Neural cell (in vitro differentiated cells): Measurements from ENCODE around the gene CTCF. TPM values are rescaled to one million over a fixed set of nuclear protein-coding genes. Genes with fewer than 3 reads are reported as not detected.

Source experiments
- H2AFZ ChIP-seq: fragments of 200-600, 300-800 bp; sonication (generic), shearing (Covaris generic); 2 replicates; pipeline ENCODE4 v1.6.0; 2014; ENCODE audit warnings: low read depth, mild to moderate bottlenecking, antibody characterized with exemption, low read length, moderate library complexity
- H3F3A ChIP-seq: fragments of 200-600 bp; shearing (Covaris generic); 2 replicates; pipeline ENCODE4 v1.6.1; 2016; ENCODE audit warnings: mild to moderate bottlenecking, moderate library complexity, mixed read lengths, antibody characterized with exemption, low read length; ENCODE audit not compliant: insufficient read depth, poor library complexity, severe bottlenecking
- H3K27ac ChIP-seq: fragments of 200-600, 300-800 bp; sonication (generic), shearing (Covaris generic); 2 replicates; pipeline ENCODE4 v1.5.1; 2014; ENCODE audit warnings: mild to moderate bottlenecking, low read length, moderate library complexity
- H3K27me3 ChIP-seq: fragments of 300-800, 200-600 bp; sonication (generic), shearing (Covaris generic); 2 replicates; pipeline ENCODE4 v1.6.0; 2014; ENCODE audit warnings: mild to moderate bottlenecking, low read depth, low read length, moderate library complexity; ENCODE audit not compliant: insufficient read depth
- H3K36me3 ChIP-seq: fragments of 300-800, 200-600 bp; sonication (generic), shearing (Covaris generic); 2 replicates; pipeline ENCODE4 v1.5.1; 2014; ENCODE audit warnings: mild to moderate bottlenecking, antibody characterized with exemption, low read length, moderate library complexity; ENCODE audit not compliant: insufficient read depth
- H3K4me2 ChIP-seq: fragments of 300-800, 200-600 bp; sonication (generic), shearing (Covaris generic); 2 replicates; pipeline ENCODE4 v1.6.0; 2014; ENCODE audit warnings: mild to moderate bottlenecking, low read length
- H3K4me3 ChIP-seq: fragments of 300-800, 200-600 bp; sonication (generic), shearing (Covaris generic); 2 replicates; pipeline ENCODE4 v1.5.1; 2014; ENCODE audit warnings: mild to moderate bottlenecking, low read length, moderate library complexity
- H3K79me2 ChIP-seq: fragments of 200-600 bp; shearing (Covaris generic); replicated peaks from 2 replicates; pipeline ENCODE4 v1.6.0; 2014; ENCODE audit warnings: mild to moderate bottlenecking, low read length, moderate library complexity; ENCODE audit not compliant: insufficient read depth
- H3K9ac ChIP-seq: fragments of 300-800, 200-600 bp; sonication (generic), shearing (Covaris generic); 2 replicates; pipeline ENCODE4 v1.6.1; 2016; ENCODE audit warnings: mild to moderate bottlenecking, low read length, mixed read lengths
- H3K9me2 ChIP-seq: fragments of 200-600 bp; shearing (Covaris generic); 2 replicates; pipeline ENCODE4 v1.6.1; 2016; ENCODE audit warnings: mild to moderate bottlenecking, low read length, mixed read lengths; ENCODE audit not compliant: insufficient read depth
- H3K9me3 ChIP-seq: fragments of 200-600, 300-800 bp; sonication (generic), shearing (Covaris generic); 2 replicates; pipeline ENCODE4 v1.6.1; 2016; ENCODE audit warnings: mild to moderate bottlenecking, mixed run types, low read length, moderate library complexity, mixed read lengths
- H4K20me1 ChIP-seq: fragments of 200-600 bp; shearing (Covaris generic); 2 replicates; pipeline ENCODE4 v1.6.1; 2016; ENCODE audit warnings: mild to moderate bottlenecking, mixed run types; ENCODE audit not compliant: insufficient read depth
- EP300 ChIP-seq: fragments of 450-650 bp; conservative IDR thresholded peaks from 2 replicates; pipeline ENCODE4 v1.6.1; 2014; ENCODE audit warnings: antibody characterized with exemption, mild to moderate bottlenecking, moderate library complexity; ENCODE audit not compliant: poor library complexity, severe bottlenecking
- EZH2 ChIP-seq: fragments of 200-600, 300-800 bp; shearing (Covaris generic), sonication (generic); IDR thresholded peaks from 2 replicates; pipeline ENCODE4 v1.6.1; 2014; ENCODE audit warnings: antibody characterized with exemption, low read length, borderline replicate concordance, mild to moderate bottlenecking; ENCODE audit not compliant: insufficient read depth, poor library complexity, severe bottlenecking
- MXI1 ChIP-seq: fragments of 450-650 bp; conservative IDR thresholded peaks from 2 replicates; pipeline ENCODE4 v1.6.1; 2014; ENCODE audit warnings: antibody characterized with exemption, mild to moderate bottlenecking; ENCODE audit not compliant: poor library complexity, severe bottlenecking
- POLR2AphosphoS5 ChIP-seq: IDR thresholded peaks from 2 replicates; pipeline ENCODE4 v1.6.1; 2012
- RAD21 ChIP-seq: fragments of 450-650 bp; conservative IDR thresholded peaks from 2 replicates; pipeline ENCODE4 v1.6.1; 2014; ENCODE audit warnings: antibody characterized with exemption, mild to moderate bottlenecking, moderate library complexity
- SMC3 ChIP-seq: fragments of 450-650 bp; conservative IDR thresholded peaks from 2 replicates; pipeline ENCODE4 v1.6.1; 2014; ENCODE audit warnings: antibody characterized with exemption, mild to moderate bottlenecking, moderate library complexity; ENCODE audit not compliant: poor library complexity
- TAF1 ChIP-seq: IDR thresholded peaks from 2 replicates; pipeline ENCODE4 v1.6.1; 2012; ENCODE audit warnings: low read depth
- polyA plus RNA-seq: library from polyadenylated mRNA; depleted of rRNA; stranded (reverse); fragments of >200 nt; gene quantifications from 2 replicates; pipeline ENCODE4 v1.2.3, GENCODE V29; 2014
- TF ChIP-seq, protein P1 (sequence below): fragments of 450-650 bp; IDR thresholded peaks from 2 replicates; pipeline ENCODE4 v1.5.1; 2014; ENCODE audit warnings: antibody characterized with exemption, mild to moderate bottlenecking, moderate library complexity; ENCODE audit not compliant: poor library complexity, severe bottlenecking
- TF ChIP-seq, protein P2 (sequence below): IDR thresholded peaks from 2 replicates; pipeline ENCODE4 v1.6.1; 2012; ENCODE audit warnings: borderline replicate concordance

The CTCF gene
- polyA plus RNA-seq, 1 donor from 2014 or later: 42.8 TPM

DNA sequence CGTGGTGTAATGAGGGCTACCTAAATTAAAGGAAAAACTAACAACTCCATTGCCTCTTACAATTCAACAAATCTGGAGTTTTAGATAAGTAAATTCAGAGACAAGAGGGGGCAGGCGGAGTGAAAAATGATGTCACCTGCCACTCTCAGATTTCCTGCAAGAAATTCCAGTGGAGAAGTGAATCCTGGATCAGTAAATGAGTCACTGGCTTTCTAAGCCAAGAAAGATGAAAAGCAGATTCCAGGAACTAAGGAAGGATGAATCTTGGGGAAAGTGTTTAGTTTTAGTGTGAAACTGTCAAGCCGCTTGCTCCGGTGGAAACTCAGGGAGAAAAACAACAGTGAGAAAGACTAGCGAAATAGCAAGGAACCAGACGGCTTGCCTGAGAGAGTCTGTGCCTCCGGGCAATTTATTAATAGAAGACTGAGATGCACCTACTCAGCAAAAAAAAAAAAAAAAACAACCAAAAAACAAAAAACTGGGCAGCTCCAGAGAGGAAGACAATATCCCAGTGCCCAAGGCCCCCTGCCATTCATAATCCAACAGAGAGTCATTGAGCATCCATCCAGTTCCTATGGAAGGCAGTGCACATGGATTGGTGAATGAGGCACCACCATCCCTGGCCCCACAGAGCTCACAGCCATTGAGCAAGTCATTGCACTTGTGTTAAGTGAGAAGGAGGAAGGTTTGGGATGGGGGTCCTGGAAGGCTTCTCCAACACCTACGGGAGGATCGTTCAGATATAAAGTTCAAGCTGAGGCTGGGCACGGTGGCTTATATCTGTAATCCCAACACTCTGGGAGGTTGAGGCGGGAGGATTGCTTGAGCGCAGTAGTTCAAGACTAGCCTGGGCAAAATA is 45.8 kb upstream of the CTCF start:
- Histone ChIP-seq H3K4me2 (no peak overlapping the region), H3K36me3 (no peaks in the 10 kb centered on the region), H3F3A (no peaks in the 10 kb centered on the region), H3K79me2 (no peaks in the 10 kb centered on the region), H3K27ac (no peak overlapping the region), H2AFZ (no peak overlapping the region), H3K27me3 (no peaks in the 10 kb centered on the region), H3K4me3 (no peak overlapping the region), H4K20me1 (no peaks in the 10 kb centered on the region), H3K9ac (no peak overlapping the region), H3K9me3 (no peaks in the 10 kb centered on the region), H3K9me2 (no peaks in the 10 kb centered on the region)
- no peak for TF ChIP-seq SMC3
- no peak for TF ChIP-seq POLR2AphosphoS5
- TF ChIP-seq EP300: no peak
- TF ChIP-seq RAD21: no peak
- TF ChIP-seq, protein P1, sequence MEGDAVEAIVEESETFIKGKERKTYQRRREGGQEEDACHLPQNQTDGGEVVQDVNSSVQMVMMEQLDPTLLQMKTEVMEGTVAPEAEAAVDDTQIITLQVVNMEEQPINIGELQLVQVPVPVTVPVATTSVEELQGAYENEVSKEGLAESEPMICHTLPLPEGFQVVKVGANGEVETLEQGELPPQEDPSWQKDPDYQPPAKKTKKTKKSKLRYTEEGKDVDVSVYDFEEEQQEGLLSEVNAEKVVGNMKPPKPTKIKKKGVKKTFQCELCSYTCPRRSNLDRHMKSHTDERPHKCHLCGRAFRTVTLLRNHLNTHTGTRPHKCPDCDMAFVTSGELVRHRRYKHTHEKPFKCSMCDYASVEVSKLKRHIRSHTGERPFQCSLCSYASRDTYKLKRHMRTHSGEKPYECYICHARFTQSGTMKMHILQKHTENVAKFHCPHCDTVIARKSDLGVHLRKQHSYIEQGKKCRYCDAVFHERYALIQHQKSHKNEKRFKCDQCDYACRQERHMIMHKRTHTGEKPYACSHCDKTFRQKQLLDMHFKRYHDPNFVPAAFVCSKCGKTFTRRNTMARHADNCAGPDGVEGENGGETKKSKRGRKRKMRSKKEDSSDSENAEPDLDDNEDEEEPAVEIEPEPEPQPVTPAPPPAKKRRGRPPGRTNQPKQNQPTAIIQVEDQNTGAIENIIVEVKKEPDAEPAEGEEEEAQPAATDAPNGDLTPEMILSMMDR: no peak
- TF ChIP-seq, protein P2, sequence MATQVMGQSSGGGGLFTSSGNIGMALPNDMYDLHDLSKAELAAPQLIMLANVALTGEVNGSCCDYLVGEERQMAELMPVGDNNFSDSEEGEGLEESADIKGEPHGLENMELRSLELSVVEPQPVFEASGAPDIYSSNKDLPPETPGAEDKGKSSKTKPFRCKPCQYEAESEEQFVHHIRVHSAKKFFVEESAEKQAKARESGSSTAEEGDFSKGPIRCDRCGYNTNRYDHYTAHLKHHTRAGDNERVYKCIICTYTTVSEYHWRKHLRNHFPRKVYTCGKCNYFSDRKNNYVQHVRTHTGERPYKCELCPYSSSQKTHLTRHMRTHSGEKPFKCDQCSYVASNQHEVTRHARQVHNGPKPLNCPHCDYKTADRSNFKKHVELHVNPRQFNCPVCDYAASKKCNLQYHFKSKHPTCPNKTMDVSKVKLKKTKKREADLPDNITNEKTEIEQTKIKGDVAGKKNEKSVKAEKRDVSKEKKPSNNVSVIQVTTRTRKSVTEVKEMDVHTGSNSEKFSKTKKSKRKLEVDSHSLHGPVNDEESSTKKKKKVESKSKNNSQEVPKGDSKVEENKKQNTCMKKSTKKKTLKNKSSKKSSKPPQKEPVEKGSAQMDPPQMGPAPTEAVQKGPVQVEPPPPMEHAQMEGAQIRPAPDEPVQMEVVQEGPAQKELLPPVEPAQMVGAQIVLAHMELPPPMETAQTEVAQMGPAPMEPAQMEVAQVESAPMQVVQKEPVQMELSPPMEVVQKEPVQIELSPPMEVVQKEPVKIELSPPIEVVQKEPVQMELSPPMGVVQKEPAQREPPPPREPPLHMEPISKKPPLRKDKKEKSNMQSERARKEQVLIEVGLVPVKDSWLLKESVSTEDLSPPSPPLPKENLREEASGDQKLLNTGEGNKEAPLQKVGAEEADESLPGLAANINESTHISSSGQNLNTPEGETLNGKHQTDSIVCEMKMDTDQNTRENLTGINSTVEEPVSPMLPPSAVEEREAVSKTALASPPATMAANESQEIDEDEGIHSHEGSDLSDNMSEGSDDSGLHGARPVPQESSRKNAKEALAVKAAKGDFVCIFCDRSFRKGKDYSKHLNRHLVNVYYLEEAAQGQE: no peak
- no peak for TF ChIP-seq TAF1
- TF ChIP-seq EZH2: no peak
- TF ChIP-seq MXI1: no peak

DNA sequence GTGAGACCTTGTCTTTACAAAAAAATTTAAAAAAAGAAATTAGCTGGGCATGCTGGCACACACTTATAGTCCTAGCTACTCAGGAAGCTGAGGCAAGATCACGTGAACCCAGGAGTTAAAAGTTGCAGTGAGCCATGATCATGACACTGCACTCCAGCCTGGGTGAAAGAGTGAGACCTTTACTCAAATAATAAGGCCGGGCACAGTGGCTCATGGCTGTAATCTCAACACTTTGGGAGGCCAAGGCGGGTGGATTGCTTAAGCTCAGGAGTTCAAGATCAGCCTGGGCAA is 45.2 kb upstream of the CTCF start:
- no peaks in the 10 kb centered on the region for H4K20me1 ChIP-seq
- no peaks in the 10 kb centered on the region for H3K27me3 ChIP-seq
- H3F3A ChIP-seq: no peaks in the 10 kb centered on the region
- H3K36me3 ChIP-seq: no peaks in the 10 kb centered on the region
- no peaks in the 10 kb centered on the region for H3K79me2 ChIP-seq
- no peaks in the 10 kb centered on the region for H3K9me2 ChIP-seq
- no peak overlapping the region for H3K4me3 ChIP-seq
- H3K4me2 ChIP-seq: no peak overlapping the region
- TF ChIP-seq POLR2AphosphoS5 (no peak), MXI1 (no peak), TAF1 (no peak), SMC3 (no peak), RAD21 (no peak), EZH2 (no peak), EP300 (no peak)
- TF ChIP-seq, protein P2: no peak
- TF ChIP-seq, protein P1: no peak
- no peak overlapping the region for H3K27ac ChIP-seq
- H3K9me3 ChIP-seq: no peaks in the 10 kb centered on the region
- H3K9ac ChIP-seq: no peak overlapping the region
- H2AFZ ChIP-seq: no peak overlapping the region
